ENCODE results near the gene MAN2B2.

The MAN2B2 gene

GRCh38 chr4:6546681-6547447 is 28.1 kb upstream of the MAN2B2 start:
- no peak for DNase-seq

DNA sequence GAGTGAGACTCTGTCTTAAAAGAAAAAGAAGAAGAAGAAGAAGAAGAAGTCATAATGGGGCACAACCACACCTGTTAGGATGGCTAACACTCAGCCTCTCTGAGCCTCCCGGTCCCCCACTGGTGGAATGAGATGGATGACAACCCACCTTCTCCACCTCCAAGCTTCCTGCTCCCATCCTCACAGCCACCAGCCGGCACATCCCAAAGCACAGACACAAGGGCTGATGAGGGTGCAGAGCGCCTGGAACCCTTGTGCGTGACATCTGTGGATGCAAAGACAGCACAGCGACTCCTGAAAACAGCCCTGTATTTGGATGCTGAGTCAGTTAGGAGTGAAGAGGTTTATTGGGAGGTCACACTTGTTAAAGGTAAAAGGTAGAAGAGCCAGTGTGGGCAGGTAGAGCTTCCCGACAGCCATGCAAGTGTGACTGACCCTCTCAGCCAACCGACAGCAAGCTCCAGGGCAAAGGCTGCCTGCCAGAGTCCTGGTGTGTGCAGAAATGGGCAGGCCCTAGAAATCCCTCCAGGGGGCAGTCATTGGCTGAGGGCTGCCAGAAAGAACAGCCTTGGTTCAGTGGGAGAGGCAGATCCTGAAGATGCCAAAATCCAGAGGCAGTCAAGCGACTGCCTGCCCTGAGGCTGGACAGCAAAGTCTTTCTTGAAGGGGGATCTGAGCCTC is 26.6 kb upstream of the MAN2B2 start:
- DNase-seq, result no peak

- no peak for DNase-seq
Observed at GRCh38 chr4:6548882-6549230, 26.1 kb upstream of the MAN2B2 start.

- no peak for DNase-seq
Observed at GRCh38 chr4:6549445-6549844, 25.5 kb upstream of the MAN2B2 start.

GRCh38 chr4:6549890-6550620 is 24.9 kb upstream of the MAN2B2 start:
- DNase-seq, result no peak

GRCh38 chr4:6550821-6551220 is 24.2 kb upstream of the MAN2B2 start:
- DNase-seq, result no peak

GRCh38 chr4:6551660-6552059 is 23.3 kb upstream of the MAN2B2 start:
- no peak for DNase-seq

- DNase-seq, result no peak
Observed at GRCh38 chr4:6555519-6555918, 19.5 kb upstream of the MAN2B2 start.

GRCh38 chr4:6556263-6556662 is 18.7 kb upstream of the MAN2B2 start:
- DNase-seq, result no peak

GRCh38 chr4:6557185-6557584 is 17.8 kb upstream of the MAN2B2 start:
- DNase-seq, result no peak

DNA sequence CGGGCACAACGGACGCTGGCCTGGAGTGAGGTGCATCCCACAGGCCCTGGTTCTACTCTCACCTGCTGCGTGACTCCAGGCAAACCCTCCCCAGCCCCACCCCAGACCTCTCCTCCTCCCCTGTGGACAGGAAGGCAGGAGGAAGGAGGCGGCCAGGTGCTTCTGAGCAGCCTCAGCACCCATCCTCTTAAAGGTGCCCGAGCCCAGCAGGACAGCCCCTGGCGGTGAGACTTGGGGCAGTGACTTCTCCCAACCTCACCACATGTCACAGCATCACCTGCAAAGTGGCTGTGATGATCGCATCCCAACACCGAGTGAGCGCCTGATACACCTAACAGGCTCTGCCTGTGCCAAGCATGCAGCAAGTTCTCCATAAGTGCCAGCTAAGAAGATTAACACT is 17.1 kb upstream of the MAN2B2 start:
- no peak for DNase-seq

DNA sequence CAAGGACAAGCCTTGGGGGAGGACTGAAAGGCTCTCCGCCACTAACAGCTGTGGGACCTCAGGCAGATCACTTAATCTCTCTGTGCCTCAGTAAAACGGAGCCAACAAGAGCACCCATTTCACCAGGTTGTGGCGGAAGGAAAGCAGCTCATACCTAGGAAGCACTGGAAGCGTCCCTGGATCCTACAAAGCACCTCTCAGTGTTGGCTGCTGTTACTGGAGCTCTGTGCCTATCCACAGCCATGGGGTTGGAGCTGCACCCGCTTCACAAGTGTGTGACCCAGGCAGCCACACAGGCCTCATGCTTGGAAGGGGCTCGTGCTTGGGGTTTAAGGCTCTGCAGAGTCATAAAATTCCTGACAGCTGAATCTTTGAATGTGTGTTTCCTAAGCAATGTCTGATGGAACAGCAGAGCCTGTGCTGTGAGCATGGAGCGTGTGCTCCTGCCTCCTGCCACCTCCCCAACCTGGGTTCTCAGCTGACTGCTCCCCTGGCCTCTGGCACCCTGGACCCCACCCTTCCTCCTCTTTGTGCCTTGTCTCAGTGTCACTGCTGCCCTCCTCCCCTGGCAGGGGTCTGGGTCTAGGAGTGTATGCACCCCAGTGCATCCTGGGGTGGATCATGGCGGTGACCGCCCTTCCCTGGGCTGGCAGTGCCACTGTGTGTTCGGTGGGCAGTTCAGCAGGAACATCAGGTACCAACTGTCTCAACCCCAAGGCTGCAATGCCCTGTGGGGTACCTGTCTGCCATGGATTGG is 14.4 kb upstream of the MAN2B2 start:
- no peak for DNase-seq

DNA sequence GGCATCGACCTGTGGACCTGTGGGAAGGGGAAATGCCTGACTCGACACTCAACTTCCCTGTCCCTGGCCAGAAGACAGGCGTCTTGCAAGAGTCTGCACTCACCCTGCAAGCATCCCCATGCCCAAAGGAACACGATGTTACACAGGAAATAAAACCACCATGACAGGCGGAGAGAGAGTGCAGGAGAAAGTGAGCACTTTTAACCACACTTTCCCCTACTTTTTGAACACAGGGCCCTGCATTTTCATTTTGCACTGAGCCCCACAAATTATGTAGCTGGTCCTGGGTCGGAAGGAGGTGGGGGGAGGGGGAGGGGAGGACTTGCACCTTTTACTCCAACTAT is 13.8 kb upstream of the MAN2B2 start:
- DNase-seq, result no peak

DNA sequence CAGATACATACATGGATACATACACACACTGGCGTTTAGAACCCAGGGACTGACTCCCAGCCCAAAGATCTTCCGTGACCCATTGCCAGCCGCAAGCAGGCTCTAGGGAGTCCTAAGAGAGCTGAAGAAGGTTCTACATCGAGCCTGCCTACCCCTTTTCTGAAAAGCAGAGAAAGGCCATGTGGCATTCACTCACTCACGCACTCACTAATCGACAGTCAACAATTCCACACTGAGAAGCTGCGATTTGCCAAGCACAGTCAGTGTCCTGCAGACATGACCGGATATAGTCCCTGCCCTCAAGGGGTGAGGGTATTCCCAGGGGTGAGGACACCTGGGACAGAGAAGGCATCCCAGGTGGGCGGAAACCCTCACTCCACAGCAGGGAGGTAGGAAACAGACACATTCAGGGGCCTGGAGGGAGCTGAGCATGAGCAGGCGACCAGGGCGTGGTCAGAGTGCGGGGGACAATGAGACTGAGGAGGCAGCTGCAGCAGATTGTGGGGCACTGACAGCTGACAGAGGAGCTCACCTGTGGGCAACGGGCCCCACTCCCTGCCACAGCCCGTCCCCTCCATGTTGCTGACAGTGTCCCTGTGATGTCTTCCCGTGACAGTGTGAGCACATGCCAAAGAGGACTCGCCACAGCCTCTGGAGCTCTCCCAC is 13.2 kb upstream of the MAN2B2 start:
- DNase-seq, result no peak

GRCh38 chr4:6562931-6563901 is 11.8 kb upstream of the MAN2B2 start:
- no peak for DNase-seq

GRCh38 chr4:6563935-6564645 is 10.9 kb upstream of the MAN2B2 start:
- DNase-seq, result no peak

GRCh38 chr4:6565691-6566390 is 9.1 kb upstream of the MAN2B2 start:
- no peak for DNase-seq

DNA sequence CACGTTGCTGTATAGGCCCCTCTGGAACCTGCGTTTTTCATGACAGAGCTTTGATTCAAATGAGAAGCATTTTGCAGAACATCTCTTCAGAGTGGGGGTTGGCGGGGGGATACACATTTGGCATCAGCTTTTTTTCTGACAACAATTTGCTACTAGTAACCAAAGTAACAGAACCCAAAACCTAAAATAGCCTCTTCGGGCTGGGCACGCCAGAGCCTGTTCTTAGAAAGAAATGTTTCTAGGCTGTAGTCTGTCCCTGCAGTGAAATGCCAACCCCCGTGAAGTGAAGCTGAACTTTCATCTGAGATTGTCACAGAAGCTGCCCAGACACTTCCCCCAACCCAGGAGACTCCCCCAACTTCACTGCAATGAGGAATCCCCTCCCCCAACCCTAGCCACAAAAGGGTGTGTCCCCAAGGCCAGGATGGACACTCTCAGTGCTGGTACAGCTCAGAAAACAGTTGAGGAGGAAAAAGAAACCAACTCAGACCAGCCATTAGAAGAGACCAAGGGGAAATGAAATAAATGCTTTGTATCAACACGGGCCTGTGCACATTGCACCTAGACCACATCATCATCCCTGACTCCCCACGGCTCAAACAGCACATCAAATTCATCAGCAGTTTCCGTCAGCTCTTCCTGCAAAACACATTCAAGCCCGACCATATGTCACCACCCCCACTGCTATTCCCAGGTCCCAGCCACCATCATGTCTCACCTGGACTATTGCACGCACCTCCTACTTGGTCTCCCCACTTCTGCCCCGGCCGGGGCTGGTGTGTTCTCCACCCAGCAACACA is 8.4 kb upstream of the MAN2B2 start:
- no peak for DNase-seq

- DNase-seq, result no peak
Observed at GRCh38 chr4:6567218-6567617, 7.8 kb upstream of the MAN2B2 start.
